HEK293T (cell line): ENCODE measurements around the gene PBX1.

Experiments
- FOXA1 ChIP-seq: fragments of 450-650 bp; IDR thresholded peaks from 2 replicates; pipeline ENCODE4 v1.6.1; 2016; ENCODE audit warnings: mild to moderate bottlenecking
- NFRKB ChIP-seq: fragments of 450-650 bp; IDR thresholded peaks from 2 replicates; pipeline ENCODE4 v1.6.1; 2016; ENCODE audit warnings: mild to moderate bottlenecking, moderate library complexity

- TF ChIP-seq FOXA1, result no peak
- TF ChIP-seq NFRKB, result no peak
Measured at GRCh38 chr1:164761009-164761408, 202.0 kb downstream of the PBX1 start.
